Stimulated activated naive CD8-positive, alpha-beta T cell treated with anti-CD3 and anti-CD28 coated beads, Interleukin-15, Interleukin-2, amounts not matched to agents 100 ng/mL and 50 ng/mL, for 24 hours (primary cell): ENCODE data around the gene MTA3.
A peak's percentile ranks its signal among the peaks of the same experiment; 100 is the strongest.
"Not testable (repeated sequence)": the region's sequence is repeated elsewhere in the genome, so short reads cannot be mapped to it uniquely, and the experiment has no call there.

ENCODE experiments used
- H3K27ac Mint-ChIP-seq: one replicate; pipeline ENCODE4 v1.8.0; 2021; ENCODE audit warnings: mild to moderate bottlenecking, mixed read lengths
- H3K27me3 Mint-ChIP-seq: one replicate; pipeline ENCODE4 v1.8.0; 2021; ENCODE audit warnings: mixed read lengths
- H3K36me3 Mint-ChIP-seq: one replicate; pipeline ENCODE4 v1.8.0; 2021; ENCODE audit warnings: low read depth, mixed read lengths
- H3K4me1 Mint-ChIP-seq: one replicate; pipeline ENCODE4 v1.8.0; 2021; ENCODE audit warnings: low read depth, mixed read lengths
- H3K4me3 Mint-ChIP-seq: one replicate; pipeline ENCODE4 v1.8.0; 2021; ENCODE audit warnings: mild to moderate bottlenecking, mixed read lengths
- H3K9me3 Mint-ChIP-seq: one replicate; pipeline ENCODE4 v1.8.0; 2021; ENCODE audit warnings: mixed read lengths

The MTA3 gene

GRCh38 chr2:42558827-42559226 lies 9.6 kb upstream of the MTA3 start:
- no peak overlapping the region for H3K4me3 Mint-ChIP-seq
- peaks cover 13% of the 10 kb centered on the region for H3K4me1 Mint-ChIP-seq

GRCh38 chr2:42560133-42560532 lies 8.3 kb upstream of the MTA3 start:
- H3K9me3 Mint-ChIP-seq, H3K36me3 Mint-ChIP-seq, H3K27ac Mint-ChIP-seq, H3K4me3 Mint-ChIP-seq, H3K27me3 Mint-ChIP-seq: not testable (repeated sequence)
- peaks cover 13% of the 10 kb centered on the region for H3K4me1 Mint-ChIP-seq

More at GRCh38 chr2:42558827-42559226, 9.6 kb upstream of the MTA3 start:
- H3K27ac Mint-ChIP-seq, result no peak overlapping the region
- no peaks in the 10 kb centered on the region for H3K9me3 Mint-ChIP-seq
- H3K36me3 Mint-ChIP-seq, result no peaks in the 10 kb centered on the region
- H3K27me3 Mint-ChIP-seq, result no peaks in the 10 kb centered on the region

GRCh38 chr2:42560899-42561298 lies 7.5 kb upstream of the MTA3 start:
- H3K4me1 Mint-ChIP-seq, result peaks cover 13% of the 10 kb centered on the region
- no peak overlapping the region for H3K27ac Mint-ChIP-seq
- H3K36me3 Mint-ChIP-seq, result no peaks in the 10 kb centered on the region
- no peaks in the 10 kb centered on the region for H3K27me3 Mint-ChIP-seq
- no peaks in the 10 kb centered on the region for H3K9me3 Mint-ChIP-seq
- H3K4me3 Mint-ChIP-seq, result no peak overlapping the region

GRCh38 chr2:42562474-42563144 lies 5.8 kb upstream of the MTA3 start:
- no peaks in the 10 kb centered on the region for H3K36me3 Mint-ChIP-seq
- peaks cover 28% of the 10 kb centered on the region for H3K4me1 Mint-ChIP-seq
- no peaks in the 10 kb centered on the region for H3K9me3 Mint-ChIP-seq
- no peaks in the 10 kb centered on the region for H3K27me3 Mint-ChIP-seq
- no peak overlapping the region for H3K27ac Mint-ChIP-seq
- no peak overlapping the region for H3K4me3 Mint-ChIP-seq

DNA sequence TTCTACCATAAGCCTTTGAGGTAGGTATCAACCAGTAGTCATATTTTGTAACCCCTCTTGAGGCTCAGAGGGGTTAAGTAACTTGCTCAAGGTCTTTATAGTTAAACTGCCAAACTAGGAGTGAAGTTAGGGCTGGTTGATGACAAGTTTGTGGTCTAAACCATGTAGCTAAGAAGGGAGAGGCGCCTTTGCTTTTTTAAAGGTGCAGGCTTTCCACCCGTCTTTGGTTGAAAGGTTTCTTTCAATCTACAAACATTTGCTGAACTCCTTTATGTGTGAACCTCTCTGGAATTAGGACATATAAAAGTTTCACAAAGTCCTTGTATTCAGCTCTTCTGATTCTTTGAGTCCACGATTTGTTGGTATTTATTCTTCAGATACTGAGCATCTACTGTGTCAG lies 2.4 kb upstream of the MTA3 start:
- Mint-ChIP-seq H3K9me3 (no peaks in the 10 kb centered on the region), H3K27me3 (no peaks in the 10 kb centered on the region), H3K4me1 (peaks cover 44% of the 10 kb centered on the region), H3K4me3 (no peak overlapping the region), H3K36me3 (peaks cover 5% of the 10 kb centered on the region), H3K27ac (no peak overlapping the region)

DNA sequence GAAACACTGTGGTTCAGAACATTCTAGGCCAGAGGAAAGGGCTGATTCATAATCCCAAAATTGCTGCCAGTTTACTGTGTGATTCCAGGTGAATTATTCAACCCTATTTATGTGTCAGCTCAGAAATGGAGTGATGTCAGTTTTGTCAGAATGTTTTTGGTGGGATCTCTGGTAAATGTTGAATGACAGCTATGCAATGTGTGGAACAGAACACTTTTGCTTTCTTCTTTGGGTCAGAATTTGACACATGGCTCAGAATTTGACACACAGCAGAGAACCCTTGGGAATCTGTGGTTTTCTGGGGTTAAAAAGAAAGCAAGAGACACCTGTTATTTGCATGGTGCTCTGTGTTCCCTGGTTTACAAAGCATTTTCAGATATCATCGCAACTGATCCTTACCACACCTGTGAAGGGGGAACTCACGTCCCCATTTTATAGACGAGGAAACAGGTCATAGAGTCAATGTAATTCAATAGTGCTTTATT lies 1.6 kb upstream of the MTA3 start:
- Mint-ChIP-seq H3K36me3 (peaks cover 5% of the 10 kb centered on the region), H3K27me3 (no peaks in the 10 kb centered on the region), H3K27ac (peak overlapping the region; percentile 16), H3K4me3 (peak overlapping the region; percentile 66), H3K4me1 (peaks cover 42% of the 10 kb centered on the region), H3K9me3 (no peaks in the 10 kb centered on the region)

DNA sequence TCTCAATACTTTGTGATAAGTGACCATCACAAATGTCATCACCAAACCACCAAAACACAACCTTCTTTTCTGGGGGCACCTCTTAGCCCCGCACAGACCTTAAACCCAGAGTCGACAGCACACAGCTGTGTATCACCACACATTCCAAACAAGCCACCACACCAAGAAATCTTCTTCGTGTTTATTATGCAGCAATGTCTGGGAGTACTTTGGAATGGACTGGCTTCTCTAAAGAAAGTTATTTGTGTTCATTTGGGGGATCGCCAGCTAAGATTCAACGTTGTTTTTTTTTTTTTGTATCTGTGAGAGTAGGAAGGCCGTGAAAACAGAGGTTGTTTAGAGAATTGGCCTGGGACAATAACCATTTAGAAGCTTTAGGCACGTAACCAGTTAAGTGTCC lies 1.1 kb upstream of the MTA3 start:
- peaks cover 5% of the 10 kb centered on the region for H3K36me3 Mint-ChIP-seq
- H3K27ac Mint-ChIP-seq, result peak overlapping the region; percentile 16
- H3K4me3 Mint-ChIP-seq, result peak overlapping the region; percentile 66
- H3K27me3 Mint-ChIP-seq, result no peaks in the 10 kb centered on the region
- H3K9me3 Mint-ChIP-seq, result no peaks in the 10 kb centered on the region
- peaks cover 38% of the 10 kb centered on the region for H3K4me1 Mint-ChIP-seq

GRCh38 chr2:42567806-42568400 lies 529 bp upstream of the MTA3 start:
- H3K4me3 Mint-ChIP-seq, result peak overlapping the region; percentile 66
- no peaks in the 10 kb centered on the region for H3K27me3 Mint-ChIP-seq
- H3K4me1 Mint-ChIP-seq, result peaks cover 32% of the 10 kb centered on the region
- H3K27ac Mint-ChIP-seq, result peak overlapping the region; percentile 71
- H3K9me3 Mint-ChIP-seq, result no peaks in the 10 kb centered on the region
- peaks cover 10% of the 10 kb centered on the region for H3K36me3 Mint-ChIP-seq

DNA sequence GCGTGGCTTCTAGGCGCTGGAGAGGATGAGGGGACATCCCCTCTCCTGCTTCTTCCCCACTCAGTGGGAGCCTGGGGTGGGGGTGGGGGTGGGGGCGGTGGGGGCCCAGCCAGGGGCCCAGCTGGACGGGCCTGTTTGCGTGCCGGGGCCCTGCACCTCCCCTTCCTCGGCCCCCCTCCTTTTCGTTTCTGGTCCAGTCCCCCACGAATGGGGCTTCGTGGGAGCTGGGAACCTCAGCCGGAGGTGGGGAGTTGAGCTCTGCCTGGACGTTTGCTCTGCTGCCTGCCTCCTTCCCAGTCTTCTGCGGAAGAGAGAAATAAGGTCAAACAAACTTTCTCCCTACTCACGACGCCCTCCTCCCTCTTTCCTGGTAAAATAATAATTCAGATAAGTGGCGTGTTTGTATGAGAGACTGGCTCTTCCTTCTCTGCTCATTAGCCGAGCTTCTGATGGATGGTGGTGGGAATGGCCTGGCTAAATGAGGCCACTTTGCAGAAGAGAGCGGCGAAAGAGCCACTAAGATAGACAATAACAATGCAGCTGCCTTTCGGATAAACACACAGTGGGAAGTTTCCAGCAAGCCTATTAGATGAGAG lies 782 bp downstream of the MTA3 start:
- H3K27ac Mint-ChIP-seq, result peak overlapping the region; percentile 94
- peak overlapping the region; percentile 88 for H3K4me3 Mint-ChIP-seq
- H3K9me3 Mint-ChIP-seq, result no peaks in the 10 kb centered on the region

DNA sequence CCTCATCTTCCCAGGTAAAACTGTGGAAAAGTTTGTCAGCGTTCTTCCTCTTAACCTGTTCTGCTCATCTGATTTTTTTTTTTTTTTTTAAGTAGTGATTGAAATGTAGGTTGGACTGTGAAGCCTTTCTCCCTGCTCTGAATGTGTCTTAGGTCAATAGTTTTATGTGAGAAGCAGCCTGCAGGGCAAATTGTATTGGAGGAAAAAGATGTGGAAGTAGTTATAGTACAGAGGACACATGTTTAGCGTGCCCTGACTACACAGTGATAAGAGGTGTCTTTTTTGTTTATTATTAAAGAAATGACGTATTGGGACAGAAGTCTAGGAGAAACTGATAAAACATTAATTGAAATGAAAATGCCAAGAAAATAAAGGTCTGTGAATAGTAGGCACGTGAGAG lies 1.5 kb downstream of the MTA3 start:
- no peaks in the 10 kb centered on the region for H3K27me3 Mint-ChIP-seq
- H3K36me3 Mint-ChIP-seq, result peaks cover 16% of the 10 kb centered on the region
- peaks cover 35% of the 10 kb centered on the region for H3K4me1 Mint-ChIP-seq
- H3K4me3 Mint-ChIP-seq, result peak overlapping the region; percentile 88
- no peaks in the 10 kb centered on the region for H3K9me3 Mint-ChIP-seq
- H3K27ac Mint-ChIP-seq, result peak overlapping the region; percentile 72

More for the DNA sequence above, 782 bp downstream of the MTA3 start:
- Mint-ChIP-seq H3K4me1 (peaks cover 32% of the 10 kb centered on the region), H3K27me3 (no peaks in the 10 kb centered on the region), H3K36me3 (peaks cover 13% of the 10 kb centered on the region)

DNA sequence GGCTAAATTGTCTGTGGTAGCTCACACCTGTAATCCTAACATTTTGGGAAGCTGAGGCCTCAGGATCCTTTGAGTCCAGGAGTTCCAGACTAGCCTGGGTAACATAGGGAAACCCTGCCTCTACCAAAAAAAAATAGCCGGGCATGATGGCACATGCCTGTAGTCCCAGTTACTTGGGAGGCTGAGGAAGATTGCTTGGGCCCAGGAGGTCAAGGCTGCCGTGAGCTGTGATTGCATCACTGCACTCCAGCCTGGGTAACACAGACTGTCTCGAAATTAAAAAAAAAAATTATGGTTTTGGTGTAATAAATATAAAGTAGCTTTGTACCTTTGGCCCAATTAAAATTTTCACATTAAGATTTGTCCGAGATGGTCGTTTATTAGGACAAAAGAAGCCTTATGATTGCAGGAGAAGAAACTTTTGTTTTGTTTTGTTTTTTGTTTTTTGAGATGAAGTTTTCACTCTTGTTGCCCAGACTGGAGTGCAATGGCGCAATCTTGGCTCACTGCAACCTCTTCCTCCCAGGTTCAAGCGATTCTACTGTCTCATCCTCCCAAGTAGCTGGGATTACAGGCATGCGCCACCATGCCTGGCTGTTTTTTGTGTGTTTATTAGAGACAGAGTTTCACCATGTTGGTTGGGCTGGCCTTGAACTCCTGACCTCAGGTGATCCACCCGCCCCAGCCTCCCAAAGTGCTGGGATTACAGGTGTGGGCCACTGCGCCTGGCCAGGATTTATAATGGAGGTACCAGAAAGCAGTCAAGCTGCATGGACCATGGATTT lies 4.1 kb downstream of the MTA3 start:
- Mint-ChIP-seq H3K9me3 (no peaks in the 10 kb centered on the region), H3K27ac (no peak overlapping the region), H3K4me1 (peaks cover 36% of the 10 kb centered on the region), H3K27me3 (no peaks in the 10 kb centered on the region), H3K36me3 (peaks cover 28% of the 10 kb centered on the region), H3K4me3 (no peak overlapping the region)

DNA sequence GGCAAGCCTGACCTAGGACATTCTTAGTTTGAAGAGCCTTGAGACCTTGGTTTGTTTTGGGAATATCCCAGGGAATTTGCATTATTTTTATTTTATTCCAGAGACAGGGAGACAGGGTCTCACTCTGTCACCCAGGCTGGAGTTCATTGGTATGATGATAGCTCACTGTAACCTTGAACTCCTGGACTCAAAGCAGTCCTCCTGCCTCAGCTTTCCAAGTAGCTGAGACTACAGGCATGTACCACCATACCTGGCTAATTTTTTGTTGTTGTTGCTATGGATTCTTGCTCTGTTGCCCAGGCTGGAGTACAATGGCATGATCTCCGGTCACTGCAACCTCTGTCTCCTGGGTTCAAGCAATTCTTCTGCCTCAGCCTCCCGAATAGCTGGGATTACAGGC lies 4.8 kb downstream of the MTA3 start:
- H3K4me3 Mint-ChIP-seq, result no peak overlapping the region
- peaks cover 29% of the 10 kb centered on the region for H3K4me1 Mint-ChIP-seq
- H3K27ac Mint-ChIP-seq, result no peak overlapping the region
- no peaks in the 10 kb centered on the region for H3K27me3 Mint-ChIP-seq
- no peaks in the 10 kb centered on the region for H3K9me3 Mint-ChIP-seq
- peaks cover 30% of the 10 kb centered on the region for H3K36me3 Mint-ChIP-seq

DNA sequence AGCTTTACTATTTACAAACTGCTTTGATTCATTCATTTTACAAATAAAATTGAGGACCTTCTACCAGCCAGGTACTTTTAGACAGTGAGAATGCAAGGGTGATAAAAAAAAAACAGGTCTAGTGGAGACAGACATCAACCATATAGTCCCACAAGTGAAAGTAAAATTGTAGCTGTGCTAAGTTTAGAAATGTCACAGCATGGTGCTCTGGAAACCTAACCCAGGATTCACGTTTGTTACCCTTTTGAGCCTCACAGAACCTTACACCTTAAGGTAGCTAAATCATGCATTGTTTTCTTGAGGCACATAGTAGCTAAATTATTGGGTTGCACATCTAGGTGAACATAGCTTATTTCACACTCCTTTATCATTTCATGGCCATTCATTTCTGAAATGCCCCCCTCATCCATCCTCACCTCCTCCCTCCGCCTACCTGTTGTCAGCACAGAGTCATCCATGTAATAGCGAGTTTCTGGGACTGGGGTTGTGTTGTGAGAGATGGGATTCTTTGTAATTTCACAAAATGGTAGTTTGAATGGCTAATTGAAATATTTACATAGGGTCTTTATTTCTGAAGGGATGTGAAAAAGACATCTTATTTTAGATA lies 7.1 kb downstream of the MTA3 start:
- H3K27me3 Mint-ChIP-seq, result no peaks in the 10 kb centered on the region
- H3K9me3 Mint-ChIP-seq, result no peaks in the 10 kb centered on the region
- H3K36me3 Mint-ChIP-seq, result peaks cover 39% of the 10 kb centered on the region
- no peak overlapping the region for H3K27ac Mint-ChIP-seq
- H3K4me3 Mint-ChIP-seq, result no peak overlapping the region
- peaks cover 18% of the 10 kb centered on the region for H3K4me1 Mint-ChIP-seq

DNA sequence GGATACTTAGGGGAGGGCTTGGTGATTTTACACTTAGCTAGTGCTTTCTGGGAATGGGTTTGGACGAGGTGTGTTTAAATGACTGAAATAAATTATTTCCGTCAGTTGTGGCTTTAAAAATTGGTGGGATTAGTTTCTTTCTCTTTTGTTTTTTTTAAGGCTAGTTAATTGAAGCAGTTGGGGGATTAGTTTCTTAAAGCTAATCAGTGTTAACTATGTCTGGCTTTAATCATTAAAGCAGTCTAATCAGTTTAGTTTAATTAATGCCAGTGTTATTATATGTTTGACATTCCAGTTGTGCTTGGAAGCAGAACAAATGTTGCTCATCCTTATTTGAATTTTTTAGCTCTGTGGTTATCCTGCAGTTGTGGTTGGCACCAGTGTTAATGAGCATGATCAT lies 10.2 kb downstream of the MTA3 start:
- Mint-ChIP-seq H3K36me3 (peaks cover 49% of the 10 kb centered on the region), H3K27ac (no peak overlapping the region), H3K4me3 (no peak overlapping the region), H3K27me3 (no peaks in the 10 kb centered on the region), H3K4me1 (peaks cover 18% of the 10 kb centered on the region), H3K9me3 (no peaks in the 10 kb centered on the region)
